KBM-7 (cell line): ENCODE data around the gene RNASEH2A.

Source experiments
- DNase-seq: peaks from one replicate; pipeline ENCODE4 v3.0.0-alpha.2; 2015
- in situ Hi-C: fragments of 300-500 bp; cut with MboI; formaldehyde crosslinking; loops from 2 replicates; pipeline ENCODE4 v1.14.3; 2020; ENCODE audit warnings: low sequenced_read_pairs, low pct_unique_long_range_greater_than_20kb, mixed read lengths

Gene RNASEH2A

GRCh38 chr19:12806242-12807081 is at the start of gene RNASEH2A:
TSS of gene RNASEH2A (plus strand) at chr19:12806584. CDS start at chr19:12806674, 90 bp downstream.
- in situ Hi-C loops, result no loop called here
- peak; percentile 89 for DNase-seq

DNA sequence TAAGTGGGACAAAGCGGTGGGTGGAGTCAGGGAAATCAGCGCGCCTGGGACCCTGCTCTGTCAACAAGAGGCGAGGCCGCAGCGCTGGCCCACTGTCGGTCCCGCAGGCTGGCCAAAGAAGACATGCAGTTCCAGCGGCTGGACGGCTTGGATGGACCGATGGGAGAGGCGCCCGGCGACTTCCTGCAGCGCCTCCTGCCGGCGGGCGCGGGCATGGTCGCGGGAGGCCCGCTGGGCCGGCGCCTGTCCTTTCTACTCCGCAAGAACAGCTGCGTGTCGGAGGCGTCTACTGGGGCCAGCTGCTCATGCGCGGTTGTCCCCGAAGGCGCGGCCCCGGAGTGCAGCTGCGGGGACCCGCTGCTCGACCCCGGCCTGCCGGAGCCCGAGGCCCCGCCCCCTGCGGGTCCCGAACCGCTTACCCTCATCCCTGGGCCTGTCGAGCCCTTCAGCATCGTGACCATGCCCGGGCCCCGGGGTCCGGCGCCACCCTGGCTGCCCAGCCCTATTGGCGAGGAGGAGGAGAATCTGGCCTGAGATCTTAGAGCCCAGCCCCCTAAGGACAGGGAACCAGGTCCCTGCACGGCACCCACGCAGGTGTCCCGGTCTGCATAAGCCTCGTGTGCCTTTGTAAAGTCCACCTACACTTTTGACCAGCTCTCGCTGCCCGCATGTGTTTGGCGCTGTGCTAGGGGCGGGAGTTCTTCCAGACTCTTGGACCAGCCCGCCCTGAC is 48.7 kb upstream of the RNASEH2A start:
- peak; percentile 92 for DNase-seq
- in situ Hi-C loops, result no loop called here

GRCh38 chr19:12759686-12760085 is 46.7 kb upstream of the RNASEH2A start:
- in situ Hi-C loops, result no loop called here
- DNase-seq, result no peak

DNA sequence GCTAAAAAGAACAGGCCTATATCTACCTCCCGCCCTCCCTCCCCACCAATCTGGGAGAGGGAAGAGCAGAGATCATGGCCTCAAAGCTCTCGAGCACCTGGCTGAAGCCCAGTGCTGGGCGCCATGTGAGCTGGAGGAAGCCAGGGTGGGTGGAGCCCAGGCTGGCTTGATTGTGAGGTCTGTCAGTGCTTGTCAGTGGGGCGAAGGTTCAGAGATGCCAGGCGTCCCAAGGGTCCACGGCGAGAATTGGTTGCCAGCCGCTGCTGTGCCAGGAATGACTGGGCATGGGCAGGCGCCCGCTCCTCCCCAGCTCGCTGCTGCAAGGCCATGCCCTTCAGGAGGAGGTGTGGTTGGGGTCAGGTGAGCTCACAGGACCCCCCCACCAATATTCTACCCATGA is 43.3 kb upstream of the RNASEH2A start:
- in situ Hi-C loops, result no loop called here
- no peak for DNase-seq

GRCh38 chr19:12764698-12765097 is 41.7 kb upstream of the RNASEH2A start:
- in situ Hi-C loops, result no loop called here

GRCh38 chr19:12766051-12766521 is 40.3 kb upstream of the RNASEH2A start:
- DNase-seq, result no peak
- in situ Hi-C loops, result no loop called here

More at GRCh38 chr19:12764698-12765097, 41.7 kb upstream of the RNASEH2A start:
- no peak for DNase-seq

GRCh38 chr19:12767150-12767549 is 39.2 kb upstream of the RNASEH2A start:
- in situ Hi-C loops, result no loop called here
- no peak for DNase-seq

DNA sequence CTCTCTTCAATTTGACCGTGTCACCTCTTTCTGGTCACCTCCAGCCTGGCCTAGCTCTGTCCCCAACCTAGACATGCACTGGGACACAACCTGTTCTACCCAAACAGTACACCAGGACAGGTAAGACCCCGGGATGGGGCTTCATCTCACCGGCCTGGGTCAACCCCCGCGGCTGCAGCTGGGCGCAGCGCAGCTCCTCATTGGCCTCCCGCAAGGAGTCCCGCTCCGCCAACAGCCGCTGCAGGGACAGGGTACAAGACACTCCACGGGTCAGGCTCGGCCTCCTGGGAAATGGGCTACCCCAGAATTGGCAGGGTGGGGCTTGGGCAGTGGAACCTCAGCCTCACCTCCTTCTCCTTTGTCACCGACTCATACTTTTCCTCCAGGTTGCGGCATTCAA is 38.7 kb upstream of the RNASEH2A start:
- in situ Hi-C loops, result no loop called here
- DNase-seq, result no peak

- DNase-seq, result no peak
- in situ Hi-C loops, result no loop called here
These were observed 36.7 kb upstream of the RNASEH2A start for GRCh38 chr19:12769689-12770088.

- in situ Hi-C loops, result no loop called here
- DNase-seq, result no peak
These were observed 35.5 kb upstream of the RNASEH2A start for GRCh38 chr19:12770922-12771321.

GRCh38 chr19:12772323-12772722 is 34.1 kb upstream of the RNASEH2A start:
- DNase-seq, result no peak
- in situ Hi-C loops, result no loop called here

- DNase-seq, result peak; percentile 39
These were observed 32.8 kb upstream of the RNASEH2A start for GRCh38 chr19:12773571-12773970.

DNA sequence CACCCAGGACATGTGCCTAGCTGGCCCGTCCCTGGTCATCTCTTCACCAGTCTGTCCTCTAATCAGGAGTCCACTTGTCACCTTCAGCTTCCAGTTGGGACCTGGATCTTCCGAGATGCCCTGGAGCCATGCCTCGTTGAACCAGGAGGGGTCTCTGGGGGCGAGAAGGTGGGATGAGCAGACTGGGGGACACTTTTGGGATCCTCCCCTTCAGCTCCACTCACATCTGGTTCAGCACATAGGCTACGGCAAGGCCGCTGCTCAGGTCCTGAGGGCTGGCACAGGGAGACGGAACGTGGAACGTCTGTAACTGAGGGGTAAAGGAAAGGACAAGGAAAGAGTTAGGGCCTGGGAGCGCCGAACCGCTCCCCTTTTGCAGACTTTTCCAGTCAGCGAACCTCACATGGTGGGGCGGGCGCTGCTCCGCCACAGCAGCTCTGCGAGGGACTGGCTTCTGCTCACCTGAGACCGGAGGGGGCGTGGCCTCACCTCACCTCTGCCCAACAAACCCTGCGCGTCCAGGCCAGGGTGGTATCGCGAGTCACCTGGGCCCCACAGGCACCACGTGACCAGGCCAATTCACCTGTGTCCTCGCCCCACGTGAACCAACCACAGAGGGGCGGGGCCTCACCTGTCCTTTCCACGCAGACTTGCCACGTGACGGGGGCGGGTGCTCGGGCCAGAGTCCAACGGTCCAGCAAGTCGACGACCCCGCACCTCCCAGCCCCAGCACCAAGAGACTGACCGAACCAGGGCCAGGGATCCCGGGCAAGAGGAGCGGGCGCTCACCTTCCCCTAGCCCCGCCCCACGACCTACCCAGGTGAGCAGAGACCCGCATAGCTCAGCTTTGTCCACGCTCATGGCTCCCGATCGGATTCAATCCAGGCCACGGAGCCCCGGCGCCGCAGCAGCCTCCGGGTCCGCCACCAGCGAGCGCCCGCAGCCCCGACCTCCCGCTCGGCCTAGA is 31.5 kb upstream of the RNASEH2A start, which contains the start of gene HOOK2:
Gene HOOK2, minus strand, starts transcription at position 965 of the 968 bp plus-strand sequence. Its CDS starts 103 bp downstream, at position 862.
- in situ Hi-C loops, result no loop called here
- no peak for DNase-seq

More at GRCh38 chr19:12773571-12773970, 32.8 kb upstream of the RNASEH2A start:
- in situ Hi-C loops, result no loop called here

- peak; percentile 83 for DNase-seq
- in situ Hi-C loops, result no loop called here
These were observed 29.0 kb upstream of the RNASEH2A start for GRCh38 chr19:12777217-12778016.

DNA sequence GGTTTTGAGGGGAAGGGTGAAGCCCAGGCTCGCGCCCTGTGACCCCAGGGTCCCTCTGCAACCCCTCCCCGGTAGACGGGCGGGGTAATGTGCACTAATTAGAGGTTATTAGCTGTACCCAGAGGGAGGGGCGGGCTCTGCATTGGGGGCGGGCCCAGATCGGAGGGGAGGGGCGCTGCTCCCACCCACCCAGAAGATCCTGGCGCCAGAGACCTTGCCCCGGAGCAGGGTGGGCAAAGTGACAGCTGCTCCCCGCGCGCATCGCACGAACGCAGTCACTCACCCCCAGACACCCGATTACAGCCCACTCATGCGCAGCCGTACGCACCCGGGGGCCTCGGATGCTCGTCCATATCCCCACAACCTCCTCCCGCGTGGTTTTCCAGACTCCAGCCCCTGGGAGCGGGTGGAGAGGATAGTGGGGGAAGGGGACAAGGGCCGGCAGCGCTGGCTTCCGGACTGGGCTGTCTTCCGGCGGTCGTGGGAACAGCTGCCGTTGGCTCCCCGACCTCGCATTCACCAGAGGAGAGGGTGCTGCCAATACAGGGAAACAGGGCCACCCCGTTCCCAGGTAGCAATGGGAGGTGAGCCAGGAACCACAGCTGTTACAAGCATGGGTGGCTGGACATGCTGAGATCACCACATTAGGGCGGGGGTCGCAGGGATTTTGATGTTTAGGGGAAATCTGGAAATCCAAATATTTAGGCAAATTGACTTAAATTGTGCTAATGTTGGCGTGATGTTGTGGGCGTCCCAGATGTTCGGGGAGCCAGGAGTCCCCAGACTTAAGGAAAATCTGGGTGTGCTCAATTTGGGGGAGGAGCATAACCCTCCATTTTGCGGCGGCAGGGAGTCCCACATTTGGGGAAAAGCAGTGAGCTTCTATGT is 28.1 kb upstream of the RNASEH2A start:
- DNase-seq, result peak; percentile 54
- in situ Hi-C loops, result no loop called here

- in situ Hi-C loops, result no loop called here
- DNase-seq, result no peak
These were observed 27.6 kb upstream of the RNASEH2A start for GRCh38 chr19:12778905-12779161.

DNA sequence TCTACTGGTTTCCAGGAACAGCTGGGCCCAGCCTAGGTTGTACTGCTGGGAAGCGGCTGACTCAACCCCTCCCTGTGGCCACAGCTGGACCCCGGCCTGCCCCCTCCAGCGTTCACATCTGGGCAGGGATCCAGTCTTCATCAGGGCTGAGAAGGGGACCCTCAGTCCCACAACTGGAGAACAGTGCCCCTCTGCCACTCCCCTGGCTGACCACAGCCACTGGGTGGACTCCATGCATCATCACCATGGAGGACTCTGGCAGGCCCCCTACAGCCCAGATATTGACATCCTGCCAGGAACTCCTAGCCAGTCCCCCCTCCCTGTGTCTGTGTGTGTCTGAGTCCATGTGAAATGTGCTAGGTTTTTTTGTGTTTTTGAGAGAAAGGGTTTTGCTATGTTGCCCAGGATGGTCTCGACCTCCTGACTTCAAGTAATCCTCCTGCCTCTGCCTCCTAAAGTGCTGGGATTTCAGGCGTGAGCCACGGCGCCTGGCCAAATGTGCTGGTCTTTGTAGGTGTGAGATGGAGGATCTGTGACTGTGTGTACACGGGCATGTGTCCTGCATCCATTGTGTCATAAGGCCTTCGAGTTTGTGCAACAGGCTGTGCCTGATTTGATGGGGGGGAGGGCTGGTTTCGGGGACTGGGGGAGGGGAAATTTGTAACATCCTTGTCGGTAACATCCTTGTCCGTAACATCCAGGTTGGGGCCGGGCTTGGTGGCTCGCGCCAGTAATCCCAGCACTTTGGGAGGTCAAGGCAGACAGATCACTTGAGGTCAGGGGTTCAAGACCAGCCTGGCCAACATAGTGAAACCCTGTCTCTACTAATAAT is 27.0 kb upstream of the RNASEH2A start:
- in situ Hi-C loops, result no loop called here
- DNase-seq, result peak; percentile 29
